A549 (cell line): Measurements from ENCODE around the gene CHIC2.

ENCODE experiments used
- BHLHE40 ChIP-seq: IDR thresholded peaks from 2 replicates; pipeline ENCODE4 v1.6.1; 2012; ENCODE audit warnings: low read depth, low read length, inconsistent platforms
- CEBPB ChIP-seq, 2 experiments: fragments of >200 bp in 1 of 2; sonication (Bioruptor Twin) in 1 of 2; formaldehyde crosslinking in 1 of 2; IDR thresholded peaks; 2 replicates each; pipeline ENCODE4 v1.6.1; 2012 to 2016
- EP300 ChIP-seq, 2 experiments: fragments of >200 bp; sonication (Bioruptor Twin); formaldehyde crosslinking; IDR thresholded peaks; 2 replicates in 1 of 2; 3 replicates in 1 of 2; pipeline ENCODE4 v1.6.1; 2016 to 2017
- JUN ChIP-seq, 2 experiments: fragments of >200 bp; sonication (Bioruptor Twin); formaldehyde crosslinking; IDR thresholded peaks; 2 replicates in 1 of 2; 3 replicates in 1 of 2; pipeline ENCODE4 v1.6.1; 2016 to 2017
- POLR2A ChIP-seq: IDR thresholded peaks from 2 replicates; pipeline ENCODE4 v1.6.1; 2012; ENCODE audit warnings: mild to moderate bottlenecking, low read length
- RCOR1 ChIP-seq: fragments of 150-350 bp; IDR thresholded peaks from 2 replicates; pipeline ENCODE4 v1.6.1; 2014; ENCODE audit warnings: antibody characterized with exemption, low read length, low read depth
- TF ChIP-seq, protein P1 (sequence below): fragments of >200 bp; sonication (Bioruptor Twin); formaldehyde crosslinking; IDR thresholded peaks from 3 replicates; pipeline ENCODE4 v1.5.1; 2016
- TF ChIP-seq, protein P2 (sequence below): IDR thresholded peaks from 2 replicates; pipeline ENCODE4 v1.6.1; 2012

DNA sequence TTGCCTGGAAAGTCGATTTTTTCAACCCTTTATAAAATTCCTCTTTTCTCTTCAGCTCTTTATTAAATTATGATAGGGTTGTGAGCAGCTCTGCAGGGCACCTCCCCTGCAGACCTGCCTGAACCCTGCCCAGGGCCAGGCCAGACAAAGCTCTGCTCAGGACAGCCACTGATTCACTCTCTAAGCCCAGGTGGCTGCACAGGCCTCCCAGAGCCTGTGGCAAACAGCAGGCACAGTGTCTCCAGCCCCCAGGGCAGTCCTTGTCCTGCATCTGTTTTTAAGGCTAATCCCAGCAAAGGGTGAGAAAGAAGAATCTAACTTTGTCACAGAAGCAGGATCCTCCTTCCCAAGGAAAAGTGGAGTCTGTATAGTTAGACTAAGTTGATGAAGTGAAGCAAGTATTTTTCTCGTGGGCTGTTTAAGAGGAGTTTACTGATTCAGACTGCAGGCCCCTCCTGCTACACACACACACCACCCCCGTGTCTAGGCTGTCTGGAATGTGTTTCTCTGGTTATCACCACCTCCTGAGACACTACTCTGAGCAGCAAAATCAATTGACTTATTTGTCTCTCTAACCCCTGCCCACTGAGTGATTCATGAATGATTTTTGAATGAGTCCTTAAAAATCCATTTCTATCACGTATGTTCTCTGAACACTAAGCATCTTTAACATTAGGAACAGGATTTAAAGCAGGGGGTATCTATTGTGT is 101.7 kb downstream of the CHIC2 start:
- TF ChIP-seq POLR2A (no peak), RCOR1 (no peak), EP300 (IDR thresholded peaks at IDR 0.05) (no peak), BHLHE40 (no peak), CEBPB (IDR thresholded peaks at IDR 0.05) (no peak), JUN (IDR thresholded peaks at IDR 0.05) (no peak)
- TF ChIP-seq, protein P1, sequence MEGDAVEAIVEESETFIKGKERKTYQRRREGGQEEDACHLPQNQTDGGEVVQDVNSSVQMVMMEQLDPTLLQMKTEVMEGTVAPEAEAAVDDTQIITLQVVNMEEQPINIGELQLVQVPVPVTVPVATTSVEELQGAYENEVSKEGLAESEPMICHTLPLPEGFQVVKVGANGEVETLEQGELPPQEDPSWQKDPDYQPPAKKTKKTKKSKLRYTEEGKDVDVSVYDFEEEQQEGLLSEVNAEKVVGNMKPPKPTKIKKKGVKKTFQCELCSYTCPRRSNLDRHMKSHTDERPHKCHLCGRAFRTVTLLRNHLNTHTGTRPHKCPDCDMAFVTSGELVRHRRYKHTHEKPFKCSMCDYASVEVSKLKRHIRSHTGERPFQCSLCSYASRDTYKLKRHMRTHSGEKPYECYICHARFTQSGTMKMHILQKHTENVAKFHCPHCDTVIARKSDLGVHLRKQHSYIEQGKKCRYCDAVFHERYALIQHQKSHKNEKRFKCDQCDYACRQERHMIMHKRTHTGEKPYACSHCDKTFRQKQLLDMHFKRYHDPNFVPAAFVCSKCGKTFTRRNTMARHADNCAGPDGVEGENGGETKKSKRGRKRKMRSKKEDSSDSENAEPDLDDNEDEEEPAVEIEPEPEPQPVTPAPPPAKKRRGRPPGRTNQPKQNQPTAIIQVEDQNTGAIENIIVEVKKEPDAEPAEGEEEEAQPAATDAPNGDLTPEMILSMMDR = no peak
- TF ChIP-seq, protein P2, sequence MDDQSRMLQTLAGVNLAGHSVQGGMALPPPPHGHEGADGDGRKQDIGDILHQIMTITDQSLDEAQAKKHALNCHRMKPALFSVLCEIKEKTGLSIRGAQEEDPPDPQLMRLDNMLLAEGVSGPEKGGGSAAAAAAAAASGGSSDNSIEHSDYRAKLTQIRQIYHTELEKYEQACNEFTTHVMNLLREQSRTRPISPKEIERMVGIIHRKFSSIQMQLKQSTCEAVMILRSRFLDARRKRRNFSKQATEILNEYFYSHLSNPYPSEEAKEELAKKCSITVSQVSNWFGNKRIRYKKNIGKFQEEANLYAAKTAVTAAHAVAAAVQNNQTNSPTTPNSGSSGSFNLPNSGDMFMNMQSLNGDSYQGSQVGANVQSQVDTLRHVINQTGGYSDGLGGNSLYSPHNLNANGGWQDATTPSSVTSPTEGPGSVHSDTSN = no peak
